Tibial nerve (tissue), 4 donors: Measurements from ENCODE around the gene FAM13A. TPM values are rescaled to one million over a fixed set of nuclear protein-coding genes. Genes with fewer than 3 reads are reported as not detected.

Experiments used
- DNase-seq, 2 donors: peaks; one replicate each; pipeline ENCODE4 v3.0.0-alpha.2; 2019; ENCODE audit warnings: low spot score in 2 of 2
- H3K27ac ChIP-seq, 4 donors: fragments of 200-600 bp; sonication (generic) in 3 of 4; one replicate each; pipeline ENCODE4 v1.5.1; 2017 to 2019; ENCODE audit warnings: mild to moderate bottlenecking in 1 of 4
- H3K27me3 ChIP-seq, 2 donors: fragments of 200-600 bp; sonication (generic) in 1 of 2; one replicate each; pipeline versions ENCODE4 v1.5.1 to v1.6.0; 2017 to 2019
- H3K36me3 ChIP-seq, 3 donors: fragments of 200-600 bp; sonication (generic); one replicate each; pipeline ENCODE4 v1.5.1; 2018 to 2019
- H3K4me1 ChIP-seq, 4 donors: fragments of 200-600 bp; sonication (generic) in 3 of 4; one replicate each; pipeline ENCODE4 v1.5.1; 2017 to 2019
- H3K4me3 ChIP-seq, 4 donors: fragments of 200-600 bp; sonication (generic) in 3 of 4; one replicate each; pipeline ENCODE4 v1.5.1; 2017 to 2019; ENCODE audit warnings: mild to moderate bottlenecking in 1 of 4, moderate library complexity in 1 of 4
- H3K9me3 ChIP-seq, 4 donors: fragments of 200-600 bp; sonication (generic) in 3 of 4; one replicate each; pipeline ENCODE4 v1.5.1; 2017 to 2019
- EP300 ChIP-seq, 2 donors: sonication (generic); formaldehyde crosslinking; IDR thresholded peaks; one replicate each; pipeline ENCODE4 v1.6.1; 2017; ENCODE audit warnings: antibody characterized with exemption in 2 of 2, mild to moderate bottlenecking in 1 of 2
- POLR2A ChIP-seq, 2 donors: fragments of 450-650 bp; IDR thresholded peaks; one replicate each; pipeline ENCODE4 v1.6.1; 2017; ENCODE audit warnings: antibody characterized with exemption in 2 of 2, mild to moderate bottlenecking in 2 of 2, moderate library complexity in 2 of 2
- whole genome bisulfite sequencing, 2 donors: methylation state at CpG; one replicate each; pipeline ENCODE4 v1.1.5; 2018; 5-methylcytosine and 5-hydroxymethylcytosine counted together
- total RNA-seq, 4 donors: library from RNA; depleted of rRNA; stranded (reverse); fragments of >200 nt; gene quantifications; one replicate each; pipeline ENCODE4 v1.1.0, GENCODE V29; 2016
- TF ChIP-seq, protein P1 (sequence below), 5 experiments: fragments of 200-600 bp in 3 of 5; fragments of 450-650 bp in 2 of 5; sonication (generic) in 3 of 5; IDR thresholded peaks; one replicate each; pipeline ENCODE4 v1.5.1; 2016 to 2019; ENCODE audit warnings: antibody characterized with exemption in 5 of 5, mild to moderate bottlenecking in 3 of 5, moderate library complexity in 2 of 5

The FAM13A gene
- total RNA-seq, 4 donors from 2014 or later, result 48.8 to 77.6 (median 58.8) TPM

DNA sequence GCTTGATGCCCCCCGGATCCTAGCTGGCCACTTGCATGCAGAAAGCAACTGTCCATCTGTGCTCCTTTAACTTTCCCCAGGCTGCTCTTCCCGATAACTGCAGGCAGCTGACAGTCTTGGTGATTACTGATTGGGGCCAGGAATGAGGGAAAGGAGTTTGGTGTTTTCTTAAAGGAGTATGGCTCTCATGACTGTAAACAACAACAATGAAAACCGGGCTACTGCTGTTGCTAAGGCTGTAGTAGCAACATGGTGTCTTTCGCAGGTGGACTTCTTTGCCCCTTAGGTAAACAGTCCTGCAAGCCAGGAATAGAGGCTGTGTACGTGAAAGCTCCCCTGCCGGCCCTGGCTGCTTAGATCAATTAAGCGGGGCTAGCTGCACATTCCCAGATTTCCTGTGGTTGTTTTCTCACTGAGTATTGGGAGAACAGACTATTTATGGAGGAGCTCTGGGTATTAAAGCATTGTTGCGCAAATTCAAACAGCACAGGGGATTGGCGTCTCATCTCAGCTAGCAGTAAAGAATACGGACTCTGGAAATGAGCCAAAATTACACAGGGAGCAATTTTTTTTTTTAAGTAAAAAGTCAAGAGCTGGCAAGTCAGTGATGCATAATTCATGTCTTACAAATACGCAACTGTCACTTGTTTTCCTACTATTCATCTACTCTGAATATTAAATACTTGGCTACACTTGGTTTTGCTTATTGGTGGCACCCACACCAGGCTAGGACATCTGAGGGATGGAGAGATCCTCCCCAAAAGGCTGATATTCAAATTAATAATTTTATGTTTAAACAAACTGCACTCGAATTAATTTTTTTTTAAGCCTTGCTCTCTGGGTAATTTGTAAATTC is 297.7 kb downstream of the FAM13A start:
- H3K4me1 ChIP-seq, result peaks cover 0 to 16% (median 6%) of the 10 kb centered on the region in 4 donors
- 17 to 31% methylated on average over 12 of the region's 12 CpGs for WGBS, 2 donors
- peak overlapping the region in 2 of 4 donors; percentile 72 to 74 for H3K27ac ChIP-seq
- no peaks in the 10 kb centered on the region for H3K27me3 ChIP-seq
- TF ChIP-seq EP300 (IDR thresholded peaks at IDR 0.05) (peak in 1 of 2 donors; percentile 40), POLR2A (IDR thresholded peaks at IDR 0.05) (no peak)
- DNase-seq, result no peak
- H3K9me3 ChIP-seq, result no peaks in the 10 kb centered on the region
- H3K36me3 ChIP-seq, result peaks cover 0 to 8% (median 0%) of the 10 kb centered on the region in 3 donors
- H3K4me3 ChIP-seq, result peak overlapping the region; percentile 5 to 46 (median 18)

DNA sequence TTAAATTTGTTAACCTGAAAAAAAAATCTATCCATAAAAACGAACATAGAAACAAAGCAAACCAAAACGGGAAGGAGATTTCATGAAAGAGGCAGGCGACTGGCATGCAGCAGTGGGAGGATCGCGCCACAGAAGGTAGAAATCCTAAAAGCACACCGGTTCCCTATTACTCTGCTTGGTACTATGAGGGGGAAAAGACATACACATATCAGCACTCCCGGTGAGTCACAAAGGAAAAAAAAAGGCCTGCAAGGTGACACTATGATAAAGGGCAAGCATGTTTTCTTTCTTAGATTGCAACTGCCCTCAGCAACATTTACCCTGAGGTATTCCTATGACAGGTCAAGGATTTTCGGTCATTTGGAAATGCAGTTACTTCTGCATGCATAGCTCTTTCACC is 298.7 kb downstream of the FAM13A start:
- TF ChIP-seq POLR2A (IDR thresholded peaks at IDR 0.05) (no peak), EP300 (IDR thresholded peaks at IDR 0.05) (no peak)
- TF ChIP-seq, protein P1, sequence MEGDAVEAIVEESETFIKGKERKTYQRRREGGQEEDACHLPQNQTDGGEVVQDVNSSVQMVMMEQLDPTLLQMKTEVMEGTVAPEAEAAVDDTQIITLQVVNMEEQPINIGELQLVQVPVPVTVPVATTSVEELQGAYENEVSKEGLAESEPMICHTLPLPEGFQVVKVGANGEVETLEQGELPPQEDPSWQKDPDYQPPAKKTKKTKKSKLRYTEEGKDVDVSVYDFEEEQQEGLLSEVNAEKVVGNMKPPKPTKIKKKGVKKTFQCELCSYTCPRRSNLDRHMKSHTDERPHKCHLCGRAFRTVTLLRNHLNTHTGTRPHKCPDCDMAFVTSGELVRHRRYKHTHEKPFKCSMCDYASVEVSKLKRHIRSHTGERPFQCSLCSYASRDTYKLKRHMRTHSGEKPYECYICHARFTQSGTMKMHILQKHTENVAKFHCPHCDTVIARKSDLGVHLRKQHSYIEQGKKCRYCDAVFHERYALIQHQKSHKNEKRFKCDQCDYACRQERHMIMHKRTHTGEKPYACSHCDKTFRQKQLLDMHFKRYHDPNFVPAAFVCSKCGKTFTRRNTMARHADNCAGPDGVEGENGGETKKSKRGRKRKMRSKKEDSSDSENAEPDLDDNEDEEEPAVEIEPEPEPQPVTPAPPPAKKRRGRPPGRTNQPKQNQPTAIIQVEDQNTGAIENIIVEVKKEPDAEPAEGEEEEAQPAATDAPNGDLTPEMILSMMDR (IDR thresholded peaks at IDR 0.05), result no peak
- 54 to 61% methylated on average over 8 of the region's 8 CpGs for WGBS, 2 donors
- Histone ChIP-seq H3K27ac (peak overlapping the region in 1 of 4 donors; percentile 72), H3K9me3 (no peaks in the 10 kb centered on the region), H3K27me3 (no peaks in the 10 kb centered on the region), H3K36me3 (peaks cover 0 to 8% (median 0%) of the 10 kb centered on the region in 3 donors), H3K4me3 (peak overlapping the region in 3 of 4 donors; percentile 5 to 46 (median 5)), H3K4me1 (peaks cover 0 to 16% (median 6%) of the 10 kb centered on the region in 4 donors)
- DNase-seq, result no peak

DNA sequence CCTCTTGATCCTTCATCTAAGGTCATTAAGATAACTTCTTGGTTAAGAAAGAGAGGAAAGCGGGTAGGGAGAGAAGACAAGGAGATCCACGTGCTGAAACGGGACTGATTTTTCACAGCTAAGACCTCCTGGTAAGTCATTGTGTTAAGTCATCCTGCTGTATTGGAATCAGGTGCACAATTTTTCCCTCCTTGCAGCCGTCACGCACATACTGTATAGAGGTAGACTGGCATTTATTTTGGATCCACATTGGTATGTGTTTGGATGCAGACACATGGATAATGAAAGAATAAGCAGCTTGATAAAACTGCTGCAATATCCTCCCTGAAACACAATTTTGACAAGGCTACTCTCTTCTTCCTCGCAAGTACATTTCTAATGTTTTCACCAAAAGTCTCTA is 299.2 kb downstream of the FAM13A start:
- Histone ChIP-seq H3K36me3 (peaks cover 0 to 9% (median 0%) of the 10 kb centered on the region in 3 donors), H3K4me1 (peaks cover 0 to 16% (median 6%) of the 10 kb centered on the region in 4 donors), H3K9me3 (no peaks in the 10 kb centered on the region), H3K4me3 (peak overlapping the region in 2 of 4 donors; percentile 5 to 46), H3K27ac (peak overlapping the region in 2 of 4 donors; percentile 34 to 72), H3K27me3 (no peaks in the 10 kb centered on the region)
- TF ChIP-seq, protein P1 (IDR thresholded peaks at IDR 0.05), result no peak
- TF ChIP-seq POLR2A (IDR thresholded peaks at IDR 0.05) (no peak), EP300 (IDR thresholded peaks at IDR 0.05) (no peak)
- no peak for DNase-seq
- WGBS, 2 donors, result 75 to 76% methylated on average over 6 of the region's 6 CpGs

DNA sequence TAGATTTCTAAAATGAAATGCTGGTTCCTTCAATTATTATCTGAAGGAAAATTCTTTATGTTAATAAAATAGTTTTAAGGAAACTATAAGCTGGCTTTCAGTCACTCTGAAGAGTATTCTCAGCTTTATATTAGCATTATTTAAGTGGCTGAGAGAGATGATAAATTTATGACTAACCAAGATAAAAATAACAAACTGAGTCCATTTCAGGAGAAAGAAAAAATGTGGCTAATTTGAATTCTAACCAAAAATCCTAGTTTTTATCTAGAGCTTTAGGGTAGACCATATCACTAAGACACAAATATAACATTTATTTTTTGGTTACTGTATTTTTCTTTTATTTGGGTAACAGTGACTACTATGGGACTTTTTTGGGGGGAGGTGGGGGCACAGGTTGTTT is 299.9 kb downstream of the FAM13A start:
- Histone ChIP-seq H3K27me3 (no peaks in the 10 kb centered on the region), H3K4me3 (peak overlapping the region in 1 of 4 donors; percentile 46), H3K4me1 (peaks cover 0 to 16% (median 6%) of the 10 kb centered on the region in 4 donors), H3K9me3 (no peaks in the 10 kb centered on the region), H3K27ac (peak overlapping the region in 1 of 4 donors; percentile 72), H3K36me3 (peaks cover 0 to 11% (median 0%) of the 10 kb centered on the region in 3 donors)
- DNase-seq, result no peak
- TF ChIP-seq POLR2A (IDR thresholded peaks at IDR 0.05) (no peak), EP300 (IDR thresholded peaks at IDR 0.05) (no peak)
- TF ChIP-seq, protein P1 (IDR thresholded peaks at IDR 0.05), result no peak

DNA sequence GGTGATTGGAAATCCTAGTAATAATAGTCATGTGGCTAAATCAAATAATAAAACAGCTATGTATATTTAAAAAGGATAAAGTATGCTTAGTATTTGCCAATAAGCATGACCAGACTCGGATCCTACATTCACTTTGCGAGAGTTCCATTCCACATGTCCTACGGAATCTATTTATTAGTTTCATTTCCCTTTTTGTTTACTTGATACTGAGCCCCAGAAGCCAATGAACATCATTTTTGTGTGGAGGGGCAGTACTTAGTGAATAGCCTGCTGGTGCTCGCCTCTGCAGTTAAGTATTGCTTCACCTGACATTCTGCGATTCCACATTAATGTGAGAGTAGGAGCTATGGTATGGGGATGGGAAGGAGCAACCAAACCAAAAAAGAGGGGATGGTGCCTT is 300.8 kb downstream of the FAM13A start:
- H3K4me1 ChIP-seq, result peaks cover 0 to 16% (median 6%) of the 10 kb centered on the region in 4 donors
- peaks cover 0 to 15% (median 2%) of the 10 kb centered on the region in 3 donors for H3K36me3 ChIP-seq
- no peak for DNase-seq
- H3K4me3 ChIP-seq, result no peak overlapping the region
- no peaks in the 10 kb centered on the region for H3K9me3 ChIP-seq
- TF ChIP-seq EP300 (IDR thresholded peaks at IDR 0.05) (no peak), POLR2A (IDR thresholded peaks at IDR 0.05) (no peak)
- TF ChIP-seq, protein P1 (IDR thresholded peaks at IDR 0.05), result no peak
- H3K27ac ChIP-seq, result no peak overlapping the region
- no peaks in the 10 kb centered on the region for H3K27me3 ChIP-seq
- WGBS, 2 donors, result 79 to 88% methylated on average over 5 of the region's 5 CpGs
